H1 (cell line): ENCODE results near the gene ABHD16B. TPM values are rescaled to one million over a fixed set of nuclear protein-coding genes. Genes with fewer than 3 reads are reported as not detected.

Experiments
- CTCF ChIA-PET: fragments of 300-600 bp; sonication (Branson Sonifier 250); formaldehyde crosslinking; loops from one replicate; lab custom pipeline; 2021; ENCODE audit not compliant: partially characterized antibody; lab: Charles Lee
- POLR2A ChIA-PET: fragments of 300-600 bp; sonication (Branson Sonifier 250); formaldehyde crosslinking; loops from one replicate; lab custom pipeline; 2021; ENCODE audit warnings: inconsistent platforms; ENCODE audit not compliant: partially characterized antibody; lab: Charles Lee
- DNase-seq, 2 experiments: peaks; one replicate each; pipeline versions ENCODE4 v3.0.0 to v3.0.0-alpha.2; 2010 to 2022; ENCODE audit warnings: low spot score in 2 of 2, low read depth in 1 of 2, mixed read lengths in 1 of 2
- FAIRE-seq: peaks from 2 replicates; lab custom pipeline; 2011; peaks lifted over from hg19 to GRCh38; lab: Jason Lieb, UNC
- H2AFZ ChIP-seq: 2 replicates; pipeline ENCODE4 v1.8.1; 2012; ENCODE audit warnings: low read length, inconsistent platforms
- H2AK5ac ChIP-seq: 2 replicates; pipeline ENCODE4 v1.6.1; 2013; ENCODE audit warnings: low read depth, low read length
- H2BK120ac ChIP-seq: replicated peaks from 2 replicates; pipeline ENCODE3; 2013; ENCODE audit warnings: low read depth, low read length, inconsistent platforms
- H2BK12ac ChIP-seq: 2 replicates; pipeline ENCODE4 v1.6.1; 2013; ENCODE audit warnings: low read depth, low read length
- H2BK15ac ChIP-seq: 2 replicates; pipeline ENCODE4 v1.6.1; 2013; ENCODE audit warnings: low read length
- H2BK20ac ChIP-seq: 2 replicates; pipeline ENCODE4 v1.6.1; 2013; ENCODE audit warnings: low read length
- H2BK5ac ChIP-seq: 2 replicates; pipeline ENCODE4 v1.6.1; 2013; ENCODE audit warnings: low read depth, low read length
- H3K14ac ChIP-seq: 2 replicates; pipeline ENCODE4 v1.6.1; 2013; ENCODE audit warnings: inconsistent platforms; ENCODE audit not compliant: insufficient read length
- H3K18ac ChIP-seq: 2 replicates; pipeline ENCODE4 v1.6.1; 2013; ENCODE audit warnings: low read length; ENCODE audit errors: extremely low read depth
- H3K23ac ChIP-seq: 2 replicates; pipeline ENCODE4 v1.6.1; 2013; ENCODE audit warnings: inconsistent platforms; ENCODE audit not compliant: insufficient read length
- H3K23me2 ChIP-seq: 2 replicates; pipeline ENCODE4 v1.6.1; 2013; ENCODE audit warnings: low read depth, low read length
- H3K27ac ChIP-seq: 2 replicates; pipeline ENCODE4 v1.6.1; 2011; ENCODE audit warnings: low read depth, low read length, inconsistent platforms
- H3K27me3 ChIP-seq, 4 experiments: replicated peaks in 1 of 4; 1 replicate in 1 of 4; 2 replicates in 3 of 4; pipeline versions ENCODE4 v1.6.1 to v1.8.1; 2011 to 2013; ENCODE audit warnings: low read length in 3 of 4, mild to moderate bottlenecking in 3 of 4, inconsistent platforms in 2 of 4, mixed read lengths in 2 of 4, moderate library complexity in 1 of 4; ENCODE audit not compliant: control insufficient read depth in 3 of 4, insufficient read depth in 3 of 4; ENCODE audit errors: extremely low read depth in 1 of 4
- H3K36me3 ChIP-seq, 4 experiments: 2 replicates each; pipeline versions ENCODE4 v1.6.1 to v1.8.1; 2011 to 2013; ENCODE audit warnings: mild to moderate bottlenecking in 4 of 4, low read length in 3 of 4, moderate library complexity in 2 of 4, control low read depth in 1 of 4, inconsistent platforms in 1 of 4; ENCODE audit not compliant: insufficient read depth in 4 of 4, control insufficient read depth in 2 of 4
- H3K4ac ChIP-seq: replicated peaks from 2 replicates; pipeline ENCODE3; 2013; ENCODE audit warnings: low read length, low read depth, mixed read lengths, inconsistent platforms; ENCODE audit not compliant: insufficient read length
- H3K4me1 ChIP-seq, 4 experiments: replicated peaks in 1 of 4; 1 replicate in 1 of 4; 2 replicates in 3 of 4; pipeline versions ENCODE4 v1.6.1 to v1.8.1; 2011 to 2013; ENCODE audit warnings: low read length in 3 of 4, inconsistent platforms in 2 of 4, mixed read lengths in 1 of 4; ENCODE audit not compliant: insufficient read depth in 4 of 4, control insufficient read depth in 3 of 4
- H3K4me2 ChIP-seq, 2 experiments: 2 replicates each; pipeline versions ENCODE4 v1.6.1 to v1.8.1; 2011 to 2013; ENCODE audit warnings: low read depth in 2 of 2, low read length in 2 of 2, control low read depth in 1 of 2, inconsistent platforms in 1 of 2, mild to moderate bottlenecking in 1 of 2; ENCODE audit not compliant: insufficient read depth in 1 of 2
- H3K4me3 ChIP-seq, 4 experiments: fragments of 200-600, 300-600 bp in 1 of 4; sonication (generic), shearing (Covaris generic), sonication (Bioruptor Twin) in 1 of 4; 2 replicates each; pipeline versions ENCODE4 v1.5.1 to v1.8.1; 2011 to 2016; ENCODE audit warnings: low read length in 4 of 4, low read depth in 3 of 4, control low read depth in 2 of 4, inconsistent platforms in 2 of 4, mild to moderate bottlenecking in 2 of 4, mixed read lengths in 1 of 4, moderate library complexity in 1 of 4; ENCODE audit not compliant: insufficient read depth in 2 of 4; ENCODE audit errors: extremely low read depth in 1 of 4
- H3K56ac ChIP-seq: replicated peaks from 2 replicates; pipeline ENCODE3; 2013; ENCODE audit warnings: low read depth, mild to moderate bottlenecking, mixed read lengths, low read length, inconsistent platforms; ENCODE audit not compliant: insufficient read length
- H3K79me1 ChIP-seq: 2 replicates; pipeline ENCODE4 v1.6.1; 2013; ENCODE audit warnings: low read depth, low read length, control low read depth
- H3K79me2 ChIP-seq, 2 experiments: 2 replicates each; pipeline versions ENCODE4 v1.6.1 to v1.8.1; 2012 to 2013; ENCODE audit warnings: low read length in 2 of 2, mild to moderate bottlenecking in 2 of 2, inconsistent platforms in 1 of 2; ENCODE audit not compliant: insufficient read depth in 2 of 2, control insufficient read depth in 1 of 2
- H3K9ac ChIP-seq, 4 experiments: replicated peaks in 1 of 4; 1 replicate in 1 of 4; 2 replicates in 3 of 4; pipeline versions ENCODE4 v1.6.1 to v1.8.1; 2011 to 2013; ENCODE audit warnings: low read depth in 3 of 4, low read length in 3 of 4, control low read depth in 2 of 4, mild to moderate bottlenecking in 2 of 4, moderate library complexity in 2 of 4, inconsistent platforms in 1 of 4; ENCODE audit errors: extremely low read depth in 1 of 4
- H3K9me3 ChIP-seq, 2 experiments: 2 replicates each; pipeline versions ENCODE4 v1.6.1 to v1.8.1; 2012 to 2013; ENCODE audit warnings: mild to moderate bottlenecking in 2 of 2, moderate library complexity in 2 of 2, control low read depth in 1 of 2, inconsistent platforms in 1 of 2, low read depth in 1 of 2, low read length in 1 of 2, mixed read lengths in 1 of 2; ENCODE audit not compliant: insufficient read depth in 2 of 2
- H4K20me1 ChIP-seq, 2 experiments: replicated peaks in 1 of 2; 2 replicates each; pipeline versions ENCODE3 to v1.8.1; 2011 to 2013; ENCODE audit warnings: inconsistent platforms in 2 of 2, low read length in 2 of 2, mild to moderate bottlenecking in 1 of 2; ENCODE audit not compliant: insufficient read depth in 2 of 2, control insufficient read depth in 1 of 2
- H4K5ac ChIP-seq: 2 replicates; pipeline ENCODE4 v1.6.1; 2013; ENCODE audit warnings: low read length, low read depth, mixed read lengths, inconsistent platforms; ENCODE audit not compliant: insufficient read length
- H4K8ac ChIP-seq: 2 replicates; pipeline ENCODE4 v1.8.0; 2013; ENCODE audit warnings: mild to moderate bottlenecking, moderate library complexity, low read length, inconsistent platforms; ENCODE audit not compliant: insufficient read depth; ENCODE audit errors: extremely low read depth
- H4K91ac ChIP-seq: replicated peaks from 2 replicates; pipeline ENCODE3; 2013; ENCODE audit warnings: low read length, mixed read lengths, inconsistent platforms; ENCODE audit not compliant: insufficient read length
- EZH2 ChIP-seq: fragments of 200-600 bp; sonication (generic); IDR thresholded peaks from 2 replicates; pipeline ENCODE4 v1.7.1; 2012; ENCODE audit warnings: low read depth, mild to moderate bottlenecking, moderate library complexity, low read length, inconsistent platforms; ENCODE audit not compliant: severe bottlenecking
- JUND ChIP-seq: IDR thresholded peaks from 2 replicates; pipeline ENCODE4 v1.6.1; 2011; ENCODE audit warnings: mild to moderate bottlenecking, improper control_type of control experiment, low read length
- WGBS, 2 experiments: shearing (Covaris generic) in 1 of 2; methylation state at CpG; one replicate each; pipeline versions ENCODE4 v1.1.6 to v1.1.7; 2013 to 2015; ENCODE audit warnings: low lambda C conversion rate in 2 of 2, mixed read lengths in 2 of 2, inconsistent platforms in 1 of 2, low coverage in 1 of 2, missing lambda C conversion rate in 1 of 2; ENCODE audit not compliant: insufficient replicate concordance in 2 of 2, insufficient coverage in 1 of 2, insufficient read length in 1 of 2; ENCODE audit errors: extremely low coverage in 1 of 2, missing lambda C conversion rate in 1 of 2; 5-methylcytosine and 5-hydroxymethylcytosine counted together
- polyA plus RNA-seq, 7 experiments: library from polyadenylated mRNA; depleted of rRNA in 3 of 7; stranded (reverse) in 5 of 7; unstranded in 2 of 7; fragments of >200 nt in 5 of 7; fragments of 200-250 nt in 2 of 7; gene quantifications; 1 replicate in 5 of 7; 2 replicates in 1 of 7; 4 replicates in 1 of 7; pipeline versions ENCODE4 v1.2.1 to v1.2.3, GENCODE V29; 2011 to 2013; ENCODE audit warnings: missing spikeins in 2 of 7, mixed read lengths in 2 of 7
- total RNA-seq: library from RNA; stranded (reverse); fragmentation: NEBNext Ultra II Directional; extraction: Animal tissue kit (Norgen Biotek cat#: 25700); gene quantifications from 2 replicates; pipeline ENCODE4 v1.2.1, GENCODE V29; 2021

The ABHD16B gene
- total and polyA plus RNA-seq, 2 of the 8 experiments (the other 6 are each of a cell fraction or from before 2014, with no cell fraction given): not detected

DNA sequence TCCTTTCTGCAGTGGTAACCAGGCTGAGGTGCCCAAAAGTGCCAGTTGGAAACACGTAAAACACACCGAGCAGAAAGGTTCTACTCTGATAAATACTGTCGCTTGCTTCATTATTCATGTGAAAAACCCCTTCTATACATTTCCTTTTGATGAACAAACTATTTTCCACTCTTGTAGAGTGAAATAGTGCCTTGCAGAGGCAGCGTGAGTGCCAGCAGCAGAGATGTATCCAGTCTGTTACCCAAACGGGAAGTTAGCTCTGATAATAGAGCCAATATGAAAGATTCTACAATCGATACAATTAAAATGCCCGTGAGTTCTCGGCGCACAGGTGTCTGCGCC, 31.7 kb upstream of the ABHD16B start:
- Histone ChIP-seq H4K5ac (no peak overlapping the region), H2BK120ac (no peak overlapping the region), H3K4me1 (peaks cover 4 to 21% (median 12%) of the 10 kb centered on the region in 4 experiments), H3K56ac (no peak overlapping the region), H3K4ac (no peak overlapping the region), H3K27me3 (peaks cover 14 to 36% (median 28%) of the 10 kb centered on the region in 4 experiments; a peak in 6 of 7 replicates), H3K9me3 (no peaks in the 10 kb centered on the region), H3K18ac (no peak overlapping the region), H2BK12ac (no peak overlapping the region), H3K4me3 (peak overlapping the region; percentile 54 to 80 (median 56))
- no peak for FAIRE-seq
- POLR2A ChIA-PET: interaction anchor here (0.8 to 1.5 kb wide), 3 partner anchors 18 to 35 kb away, joined by 3 to 4 read pairs (median 3); partner anchors contain the start of gene TPD52L2
- TF ChIP-seq EZH2 (peak; percentile 7), JUND (no peak)
- TF ChIP-seq, all 59 proteins: peak for 1
- H4K8ac ChIP-seq: no peak overlapping the region
- no peak overlapping the region for H2AK5ac ChIP-seq
- no peak overlapping the region for H4K91ac ChIP-seq
- peaks cover 15% of the 10 kb centered on the region; the same call in 1 of the 2 replicates for H3K23me2 ChIP-seq
- H3K9ac ChIP-seq: no peak overlapping the region; a peak in 1 of 7 replicates
- H2AFZ ChIP-seq: no peak overlapping the region
- no peak overlapping the region for H2BK5ac ChIP-seq
- H4K20me1 ChIP-seq: peaks cover 6 to 20% of the 10 kb centered on the region in 2 experiments
- H3K4me2 ChIP-seq: peak overlapping the region; percentile 79 to 96
- H3K27ac ChIP-seq: no peak overlapping the region
- no peak overlapping the region for H2BK15ac ChIP-seq
- H3K79me2 ChIP-seq: peaks cover 14 to 41% of the 10 kb centered on the region in 2 experiments
- no peak overlapping the region for H2BK20ac ChIP-seq
- H3K36me3 ChIP-seq: no peaks in the 10 kb centered on the region; a peak in 1 of 8 replicates
- peaks cover 11% of the 10 kb centered on the region for H3K79me1 ChIP-seq
- H3K23ac ChIP-seq: no peak overlapping the region
- H3K14ac ChIP-seq: no peak overlapping the region
- DNase-seq: no peak
- CTCF ChIA-PET: interaction anchor here (1.0 to 1.5 kb wide), 6 partner anchors 10 to 47 kb away, joined by 3 to 5 read pairs (median 5); no protein-coding TSS in a partner anchor
- 21% methylated on average over 10 of the region's 10 CpGs; no CpG with 5 or more reads in 1 of the 2 experiments for WGBS, 2 experiments
